ENCODE results near the gene EIPR1.

The EIPR1 gene

GRCh38 chr2:3238951-3239841, 138.4 kb downstream of the EIPR1 start:
- DNase-seq, result no peak

GRCh38 chr2:3236300-3237045, 141.1 kb downstream of the EIPR1 start:
- DNase-seq, result no peak

GRCh38 chr2:3233877-3234276, 143.7 kb downstream of the EIPR1 start:
- no peak for DNase-seq

GRCh38 chr2:3229221-3229620, 148.4 kb downstream of the EIPR1 start:
- no peak for DNase-seq

- no peak for DNase-seq
These were observed 152.9 kb downstream of the EIPR1 start for GRCh38 chr2:3224681-3225080.

GRCh38 chr2:3223080-3223923, 154.3 kb downstream of the EIPR1 start:
- no peak for DNase-seq

GRCh38 chr2:3222636-3223035, 155.0 kb downstream of the EIPR1 start:
- DNase-seq, result no peak

- DNase-seq, result no peak
These were observed 158.1 kb downstream of the EIPR1 start for GRCh38 chr2:3219536-3219935.

- no peak for DNase-seq
These were observed 160.0 kb downstream of the EIPR1 start for GRCh38 chr2:3217646-3218045.

GRCh38 chr2:3216841-3217495, 160.7 kb downstream of the EIPR1 start:
- DNase-seq, result no peak

GRCh38 chr2:3214806-3215404, 162.7 kb downstream of the EIPR1 start:
- DNase-seq, result no peak

GRCh38 chr2:3214065-3214464, 163.6 kb downstream of the EIPR1 start:
- no peak for DNase-seq

- no peak for DNase-seq
These were observed 164.6 kb downstream of the EIPR1 start for GRCh38 chr2:3212984-3213383.

- DNase-seq, result no peak
These were observed 165.6 kb downstream of the EIPR1 start for GRCh38 chr2:3212061-3212362.

GRCh38 chr2:3211256-3212060, 166.2 kb downstream of the EIPR1 start:
- no peak for DNase-seq

- DNase-seq, result no peak
These were observed 167.4 kb downstream of the EIPR1 start for GRCh38 chr2:3210257-3210656.

- no peak for DNase-seq
These were observed 168.4 kb downstream of the EIPR1 start for GRCh38 chr2:3209258-3209657.

- DNase-seq, result no peak
These were observed 169.0 kb downstream of the EIPR1 start for GRCh38 chr2:3208591-3208990.

GRCh38 chr2:3208179-3208578, 169.4 kb downstream of the EIPR1 start:
- DNase-seq, result no peak

- no peak for DNase-seq
These were observed 170.5 kb downstream of the EIPR1 start for GRCh38 chr2:3207091-3207491.

- DNase-seq, result no peak
These were observed 171.8 kb downstream of the EIPR1 start for GRCh38 chr2:3205845-3206244.
